Type B pancreatic cell (in vitro differentiated cells): ENCODE results near the gene SEMA5A. TPM values are rescaled to one million over a fixed set of nuclear protein-coding genes. Genes with fewer than 3 reads are reported as not detected.

ENCODE experiments used
- DNase-seq: peaks from one replicate; pipeline ENCODE4 v3.0.0; 2021; ENCODE audit warnings: mixed read lengths; ENCODE audit not compliant: unreplicated experiment; ENCODE audit errors: extremely low spot score
- H3K27ac Mint-ChIP-seq: 2 replicates; pipeline ENCODE4 v1.8.0; 2021; ENCODE audit warnings: mild to moderate bottlenecking, mixed read lengths
- H3K27me3 Mint-ChIP-seq: 2 replicates; pipeline ENCODE4 v1.8.0; 2021; ENCODE audit warnings: mixed read lengths
- H3K36me3 Mint-ChIP-seq: 2 replicates; pipeline ENCODE4 v1.8.0; 2021; ENCODE audit warnings: mixed read lengths
- H3K4me1 Mint-ChIP-seq: one replicate; pipeline ENCODE4 v1.8.0; 2021; ENCODE audit warnings: mixed read lengths; ENCODE audit not compliant: unreplicated experiment
- H3K4me3 Mint-ChIP-seq: 2 replicates; pipeline ENCODE4 v1.8.0; 2021; ENCODE audit warnings: mild to moderate bottlenecking, mixed read lengths
- H3K9me3 Mint-ChIP-seq: 2 replicates; pipeline ENCODE4 v1.8.0; 2021; ENCODE audit warnings: mixed read lengths
- CTCF ChIP-seq: fragments of 200-600 bp; sonication (generic); conservative IDR thresholded peaks from 2 replicates; pipeline ENCODE4 v1.5.0; 2021; ENCODE audit warnings: antibody characterized with exemption, mild to moderate bottlenecking
- total RNA-seq: library from RNA; stranded (reverse); gene quantifications from 2 replicates; pipeline ENCODE4 v1.2.1, GENCODE V29; 2021; ENCODE audit warnings: low replicate concordance

The SEMA5A gene
- total RNA-seq, 1 donor from 2014 or later, result 92.9 TPM

- Mint-ChIP-seq H3K27ac (no peak overlapping the region), H3K9me3 (no peaks in the 10 kb centered on the region), H3K4me3 (no peak overlapping the region), H3K36me3 (peaks cover 26% of the 10 kb centered on the region), H3K27me3 (no peaks in the 10 kb centered on the region), H3K4me1 (no peaks in the 10 kb centered on the region)
- DNase-seq, result no peak
- no peak for TF ChIP-seq CTCF
These were observed 499.0 kb downstream of the SEMA5A start for GRCh38 chr5:9046756-9047481.

GRCh38 chr5:9045946-9046345 is 499.9 kb downstream of the SEMA5A start:
- Mint-ChIP-seq H3K9me3 (no peaks in the 10 kb centered on the region), H3K4me3 (no peak overlapping the region), H3K36me3 (peaks cover 29% of the 10 kb centered on the region), H3K27me3 (no peaks in the 10 kb centered on the region), H3K27ac (no peak overlapping the region), H3K4me1 (no peaks in the 10 kb centered on the region)
- DNase-seq, result no peak
- TF ChIP-seq CTCF, result no peak

GRCh38 chr5:9042241-9042640 is 503.6 kb downstream of the SEMA5A start:
- no peak overlapping the region for H3K27ac Mint-ChIP-seq
- no peaks in the 10 kb centered on the region for H3K9me3 Mint-ChIP-seq
- TF ChIP-seq CTCF, result no peak
- no peak overlapping the region for H3K4me3 Mint-ChIP-seq
- DNase-seq, result no peak
- peaks cover 34% of the 10 kb centered on the region for H3K36me3 Mint-ChIP-seq
- H3K4me1 Mint-ChIP-seq, result peaks cover 2% of the 10 kb centered on the region
- no peaks in the 10 kb centered on the region for H3K27me3 Mint-ChIP-seq

DNA sequence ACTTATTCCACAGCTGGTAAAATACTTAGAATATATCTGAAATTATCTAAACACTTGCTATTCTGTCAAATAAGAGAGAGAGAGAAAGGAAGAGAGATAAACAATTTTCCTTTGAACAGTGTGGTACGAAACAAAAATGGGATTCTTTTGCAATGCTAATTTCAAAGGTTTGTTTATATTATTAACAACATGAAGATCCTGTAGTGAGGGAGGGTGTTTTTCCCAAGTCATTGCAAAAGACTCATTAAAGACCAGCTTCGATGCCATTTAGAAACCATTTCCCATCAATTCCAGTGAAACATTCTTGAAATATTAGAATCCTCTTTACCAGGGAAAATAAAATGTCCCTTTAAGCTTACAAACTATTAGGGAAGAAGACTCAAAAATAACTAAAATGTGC is 505.4 kb downstream of the SEMA5A start:
- Mint-ChIP-seq H3K27ac (no peak overlapping the region), H3K4me1 (peaks cover 12% of the 10 kb centered on the region), H3K36me3 (peaks cover 28% of the 10 kb centered on the region), H3K4me3 (no peak overlapping the region), H3K9me3 (no peaks in the 10 kb centered on the region), H3K27me3 (no peaks in the 10 kb centered on the region)
- no peak for TF ChIP-seq CTCF
- no peak for DNase-seq

DNA sequence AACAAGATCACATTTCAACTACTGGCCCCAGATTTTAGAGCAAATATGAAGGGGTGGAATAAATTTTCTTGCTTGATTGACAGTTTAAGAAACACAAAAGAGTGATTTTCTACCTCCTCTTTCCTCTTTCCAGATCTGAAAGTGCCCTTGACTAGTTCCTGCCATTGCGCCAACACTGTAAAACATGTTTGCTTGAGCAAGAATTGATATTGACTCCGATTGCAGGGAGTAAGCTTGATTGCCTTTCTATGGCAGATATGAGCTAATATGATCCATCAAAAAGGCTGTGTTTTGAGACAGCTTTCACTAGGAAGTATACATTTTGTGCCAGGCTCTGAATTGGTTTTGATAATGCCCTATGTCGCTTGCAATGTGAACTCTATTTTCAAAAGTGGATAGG is 508.8 kb downstream of the SEMA5A start:
- H3K27me3 Mint-ChIP-seq, result no peaks in the 10 kb centered on the region
- TF ChIP-seq CTCF, result no peak

More for the DNA sequence above, 508.8 kb downstream of the SEMA5A start:
- no peak for DNase-seq
- Mint-ChIP-seq H3K4me3 (no peak overlapping the region), H3K36me3 (peaks cover 20% of the 10 kb centered on the region), H3K27ac (no peak overlapping the region), H3K4me1 (peaks cover 21% of the 10 kb centered on the region), H3K9me3 (no peaks in the 10 kb centered on the region)
